Activated T-cell treated with anti-CD3 and anti-CD28 coated beads for 48 hours (primary cell): Measurements from ENCODE around the gene RTP3.
"Not testable (repeated sequence)": the region's sequence is repeated elsewhere in the genome, so short reads cannot be mapped to it uniquely, and the experiment has no call there.

Source experiments
- DNase-seq: peaks from one replicate; pipeline ENCODE4 v3.0.0-alpha.2; 2020; ENCODE audit warnings: low read depth

RTP3 gene

DNA sequence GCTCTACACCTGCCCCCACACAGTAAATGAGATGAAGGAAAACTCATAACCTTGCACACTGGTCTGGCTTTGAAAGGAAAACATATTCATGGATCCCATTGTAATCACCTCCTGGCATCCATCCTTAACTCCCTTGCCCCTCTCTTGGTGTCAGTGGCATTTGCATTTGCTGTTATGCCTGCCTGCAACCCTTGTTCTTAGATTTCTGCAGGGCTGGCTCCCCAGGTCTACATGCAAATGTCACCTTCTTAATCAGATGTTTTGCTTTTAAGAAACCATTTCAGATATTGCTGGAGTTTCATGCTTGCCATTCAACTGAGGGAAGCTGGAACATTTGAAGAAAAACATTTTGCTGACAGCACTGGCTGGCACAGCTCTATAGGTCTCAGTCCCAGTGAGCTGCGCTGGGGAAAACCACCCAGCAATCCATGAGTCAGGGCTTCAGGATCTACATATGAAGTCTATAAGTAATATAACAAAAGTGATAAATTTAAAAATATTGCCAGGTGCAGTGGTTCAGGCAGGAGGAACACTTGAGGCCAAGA lies 49.2 kb downstream of the RTP3 start:
- DNase-seq: no peak

DNA sequence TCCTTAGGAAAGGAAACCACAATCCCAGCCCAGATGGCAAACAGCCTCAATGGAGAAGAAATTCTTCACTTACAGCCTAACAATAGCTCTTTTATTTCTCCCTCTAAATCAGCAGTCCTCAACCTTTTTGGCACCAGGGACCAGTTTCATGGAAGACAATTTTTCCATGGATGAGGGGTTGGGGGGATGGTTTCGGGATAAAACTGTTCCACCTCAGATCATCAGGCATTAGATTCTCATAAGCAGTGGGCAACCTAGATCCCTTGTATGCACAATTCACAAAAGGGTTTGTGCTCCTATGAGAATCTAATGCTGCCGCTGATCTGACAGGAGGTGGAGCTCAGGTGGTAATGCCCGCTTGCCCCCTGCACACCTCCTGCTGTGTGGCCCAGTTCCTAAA lies 50.8 kb downstream of the RTP3 start:
- DNase-seq: not testable (repeated sequence)

DNA sequence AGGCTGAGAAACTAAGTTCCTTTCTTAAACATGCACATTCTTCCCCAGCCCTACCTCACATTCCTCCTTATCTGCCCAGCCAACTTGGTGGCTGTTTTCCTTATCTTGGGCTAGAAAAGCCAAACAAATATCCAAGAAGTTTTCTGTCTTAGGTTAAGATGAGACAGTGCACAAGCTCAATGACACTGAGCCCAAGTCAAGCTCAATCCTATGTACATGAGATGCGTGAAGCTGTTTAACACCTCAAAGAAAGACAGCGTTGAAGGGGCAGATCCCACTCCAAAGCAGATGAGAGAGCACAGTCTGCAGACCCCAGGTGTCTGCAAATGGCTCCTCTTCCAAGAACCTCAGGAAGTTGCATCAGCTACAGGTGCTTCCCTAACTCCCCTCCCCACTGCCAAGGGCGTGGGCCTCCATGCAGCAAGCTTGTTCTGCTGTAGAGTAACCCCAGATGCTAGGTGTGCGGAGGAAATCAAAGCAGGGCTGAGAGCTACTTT lies 51.7 kb downstream of the RTP3 start:
- no peak for DNase-seq

DNA sequence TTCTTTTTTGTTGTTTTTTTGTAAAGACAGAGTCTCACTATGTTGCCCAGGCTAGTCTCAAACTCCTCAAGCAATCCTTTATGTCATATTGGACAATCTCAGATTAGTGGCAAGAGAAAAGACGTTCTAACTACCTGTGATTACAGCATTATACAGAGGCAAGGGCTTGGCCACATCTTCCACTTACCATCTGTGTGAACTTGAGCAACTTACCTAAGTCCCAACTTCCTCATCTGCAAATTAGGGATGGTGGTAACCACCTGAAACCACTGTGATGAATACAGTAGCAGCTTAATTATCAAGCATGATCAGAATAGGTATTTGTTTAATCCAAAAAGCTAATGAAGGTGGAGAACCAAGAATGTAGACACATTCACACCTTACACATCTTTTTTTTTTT lies 52.2 kb downstream of the RTP3 start:
- DNase-seq: no peak
